ENCODE measurements around the gene NUP155. TPM values are rescaled to one million over a fixed set of nuclear protein-coding genes. Genes with fewer than 3 reads are reported as not detected.
"Not testable (repeated sequence)": the region's sequence is repeated elsewhere in the genome, so short reads cannot be mapped to it uniquely, and the experiment has no call there.

The NUP155 gene
- total RNA-seq, 1 experiment from 2014 or later: 58.5 TPM

DNA sequence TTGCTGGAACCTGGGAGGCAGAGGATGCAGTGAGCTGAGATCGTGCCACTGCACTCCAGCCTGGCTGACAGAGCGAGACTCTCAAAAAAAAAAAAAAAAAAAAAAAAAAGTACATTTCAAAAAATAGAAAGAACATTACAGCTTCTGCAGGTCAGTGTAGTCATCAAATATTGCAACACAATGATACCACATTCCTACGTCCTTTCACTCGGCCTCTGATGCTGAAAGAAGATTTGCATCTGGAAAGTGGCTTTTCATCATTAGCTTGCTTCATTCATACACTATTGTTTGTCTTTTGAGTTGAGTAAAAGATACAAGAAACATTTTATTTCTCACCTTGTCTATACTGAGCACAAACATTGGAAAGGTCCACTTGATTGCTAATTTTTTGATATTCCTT, 62.1 kb downstream of the NUP155 start:
- Histone ChIP-seq H3K27ac (ENCODE audit: low read length) (no peak overlapping the region), H3K27me3 (ENCODE audit: control insufficient read depth, insufficient read depth, low read length) (no peaks in the 10 kb centered on the region), H3K4me1 (ENCODE audit: control insufficient read depth, insufficient read depth, low read length) (no peaks in the 10 kb centered on the region), H3K4me3 (ENCODE audit: low read depth in 2 of 2, low read length in 2 of 2) (no peak overlapping the region), H3K9me3 (ENCODE audit: control insufficient read depth, insufficient read depth, low read depth, low read length) (no peaks in the 10 kb centered on the region), H3K36me3 (ENCODE audit: control insufficient read depth, insufficient read depth, low read length) (peaks cover 42% of the 10 kb centered on the region)
- no TSS peak for BruUV-seq (replicated peaks)
- intact Hi-C loops (cut with micrococcal nuclease; ENCODE audit: unreplicated experiment): no loop called here
- ATAC-seq: no peak
- ChIA-PET POLR2A (interaction anchor here (0.6 kb wide), 1 partner anchor 430 kb away, joined by 6 read pairs; no protein-coding TSS in a partner anchor), CTCF (no interaction called here)
- in situ Hi-C loops (cut with HindIII; ENCODE audit: low pct_unique_long_range_greater_than_20kb, low sequenced_read_pairs): no loop called here
- no peak for DNase-seq (ENCODE audit: low read depth, low spot score)
- no peak for TF ChIP-seq POLR2AphosphoS5 (IDR thresholded peaks at IDR 0.05; ENCODE audit: low read depth, low read length)
- TF ChIP-seq, protein P1, sequence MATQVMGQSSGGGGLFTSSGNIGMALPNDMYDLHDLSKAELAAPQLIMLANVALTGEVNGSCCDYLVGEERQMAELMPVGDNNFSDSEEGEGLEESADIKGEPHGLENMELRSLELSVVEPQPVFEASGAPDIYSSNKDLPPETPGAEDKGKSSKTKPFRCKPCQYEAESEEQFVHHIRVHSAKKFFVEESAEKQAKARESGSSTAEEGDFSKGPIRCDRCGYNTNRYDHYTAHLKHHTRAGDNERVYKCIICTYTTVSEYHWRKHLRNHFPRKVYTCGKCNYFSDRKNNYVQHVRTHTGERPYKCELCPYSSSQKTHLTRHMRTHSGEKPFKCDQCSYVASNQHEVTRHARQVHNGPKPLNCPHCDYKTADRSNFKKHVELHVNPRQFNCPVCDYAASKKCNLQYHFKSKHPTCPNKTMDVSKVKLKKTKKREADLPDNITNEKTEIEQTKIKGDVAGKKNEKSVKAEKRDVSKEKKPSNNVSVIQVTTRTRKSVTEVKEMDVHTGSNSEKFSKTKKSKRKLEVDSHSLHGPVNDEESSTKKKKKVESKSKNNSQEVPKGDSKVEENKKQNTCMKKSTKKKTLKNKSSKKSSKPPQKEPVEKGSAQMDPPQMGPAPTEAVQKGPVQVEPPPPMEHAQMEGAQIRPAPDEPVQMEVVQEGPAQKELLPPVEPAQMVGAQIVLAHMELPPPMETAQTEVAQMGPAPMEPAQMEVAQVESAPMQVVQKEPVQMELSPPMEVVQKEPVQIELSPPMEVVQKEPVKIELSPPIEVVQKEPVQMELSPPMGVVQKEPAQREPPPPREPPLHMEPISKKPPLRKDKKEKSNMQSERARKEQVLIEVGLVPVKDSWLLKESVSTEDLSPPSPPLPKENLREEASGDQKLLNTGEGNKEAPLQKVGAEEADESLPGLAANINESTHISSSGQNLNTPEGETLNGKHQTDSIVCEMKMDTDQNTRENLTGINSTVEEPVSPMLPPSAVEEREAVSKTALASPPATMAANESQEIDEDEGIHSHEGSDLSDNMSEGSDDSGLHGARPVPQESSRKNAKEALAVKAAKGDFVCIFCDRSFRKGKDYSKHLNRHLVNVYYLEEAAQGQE (IDR thresholded peaks at IDR 0.05; ENCODE audit: insufficient read depth in 1 of 2, low read depth in 2 of 2, low read length in 1 of 2): no peak
- no peak for TF ChIP-seq SIN3A (IDR thresholded peaks at IDR 0.05; ENCODE audit: borderline replicate concordance, insufficient read depth, low read depth, low read length)
- TF ChIP-seq, protein P2, sequence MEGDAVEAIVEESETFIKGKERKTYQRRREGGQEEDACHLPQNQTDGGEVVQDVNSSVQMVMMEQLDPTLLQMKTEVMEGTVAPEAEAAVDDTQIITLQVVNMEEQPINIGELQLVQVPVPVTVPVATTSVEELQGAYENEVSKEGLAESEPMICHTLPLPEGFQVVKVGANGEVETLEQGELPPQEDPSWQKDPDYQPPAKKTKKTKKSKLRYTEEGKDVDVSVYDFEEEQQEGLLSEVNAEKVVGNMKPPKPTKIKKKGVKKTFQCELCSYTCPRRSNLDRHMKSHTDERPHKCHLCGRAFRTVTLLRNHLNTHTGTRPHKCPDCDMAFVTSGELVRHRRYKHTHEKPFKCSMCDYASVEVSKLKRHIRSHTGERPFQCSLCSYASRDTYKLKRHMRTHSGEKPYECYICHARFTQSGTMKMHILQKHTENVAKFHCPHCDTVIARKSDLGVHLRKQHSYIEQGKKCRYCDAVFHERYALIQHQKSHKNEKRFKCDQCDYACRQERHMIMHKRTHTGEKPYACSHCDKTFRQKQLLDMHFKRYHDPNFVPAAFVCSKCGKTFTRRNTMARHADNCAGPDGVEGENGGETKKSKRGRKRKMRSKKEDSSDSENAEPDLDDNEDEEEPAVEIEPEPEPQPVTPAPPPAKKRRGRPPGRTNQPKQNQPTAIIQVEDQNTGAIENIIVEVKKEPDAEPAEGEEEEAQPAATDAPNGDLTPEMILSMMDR (IDR thresholded peaks at IDR 0.05): no peak

DNA sequence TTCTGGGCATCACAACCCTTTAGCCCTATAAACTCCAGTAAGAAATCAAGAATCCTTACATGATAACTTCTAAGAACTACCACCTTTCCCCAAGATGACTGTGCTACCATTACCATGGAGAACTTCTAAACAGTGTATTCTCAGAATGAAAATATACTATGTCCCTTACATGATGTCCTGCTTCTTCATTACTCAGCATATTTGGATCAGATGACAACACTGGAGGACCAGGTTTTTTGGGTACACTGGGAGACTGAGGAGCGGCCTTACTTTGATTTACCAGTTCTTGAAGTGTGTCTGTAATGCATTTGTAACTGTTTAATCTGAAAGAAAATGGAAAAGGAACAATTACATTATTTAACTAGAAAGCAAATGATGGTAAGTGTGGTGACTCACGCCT, 66.0 kb downstream of the NUP155 start:
- ChIA-PET CTCF (no interaction called here), POLR2A (no interaction called here)
- DNase-seq (ENCODE audit: low read depth, low spot score) (no peak), ATAC-seq (no peak)
- Histone ChIP-seq H3K36me3 (ENCODE audit: control insufficient read depth, insufficient read depth, low read length) (peaks cover 44% of the 10 kb centered on the region), H3K27ac (ENCODE audit: low read length) (no peak overlapping the region), H3K9me3 (ENCODE audit: control insufficient read depth, insufficient read depth, low read depth, low read length) (no peaks in the 10 kb centered on the region), H3K4me3 (ENCODE audit: low read depth in 2 of 2, low read length in 2 of 2) (no peak overlapping the region), H3K27me3 (ENCODE audit: control insufficient read depth, insufficient read depth, low read length) (no peaks in the 10 kb centered on the region), H3K4me1 (ENCODE audit: control insufficient read depth, insufficient read depth, low read length) (no peaks in the 10 kb centered on the region)
- TF ChIP-seq POLR2AphosphoS5 (IDR thresholded peaks at IDR 0.05; ENCODE audit: low read depth, low read length) (no peak), SIN3A (IDR thresholded peaks at IDR 0.05; ENCODE audit: borderline replicate concordance, insufficient read depth, low read depth, low read length) (no peak), TCF7L2 (IDR thresholded peaks at IDR 0.05; ENCODE audit: low read depth, low read length) (no peak)
- TF ChIP-seq, protein P2 (IDR thresholded peaks at IDR 0.05): no peak
- TF ChIP-seq, protein P1 (IDR thresholded peaks at IDR 0.05; ENCODE audit: insufficient read depth in 1 of 2, low read depth in 2 of 2, low read length in 1 of 2): no peak
- intact Hi-C loops (cut with micrococcal nuclease; ENCODE audit: unreplicated experiment): no loop called here
- BruUV-seq (replicated peaks): no TSS peak
- in situ Hi-C loops (cut with HindIII; ENCODE audit: low pct_unique_long_range_greater_than_20kb, low sequenced_read_pairs): no loop called here

DNA sequence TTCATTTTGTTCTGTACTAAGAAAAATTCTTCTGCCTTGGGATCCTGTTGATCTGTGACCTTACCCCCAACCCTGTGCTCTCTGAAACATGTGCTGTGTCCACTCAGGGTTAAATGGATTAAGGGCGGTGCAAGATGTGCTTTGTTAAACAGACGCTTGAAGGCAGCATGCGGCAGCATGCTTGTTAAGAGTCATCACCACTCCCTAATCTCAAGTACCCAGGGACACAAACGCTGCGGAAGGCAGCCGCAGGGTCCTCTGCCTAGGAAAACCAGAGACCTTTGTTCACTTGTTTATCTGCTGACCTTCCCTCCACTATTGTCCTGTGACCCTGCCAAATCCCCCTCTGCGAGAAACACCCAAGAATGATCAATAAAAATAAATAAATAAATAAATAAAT, 74.6 kb downstream of the NUP155 start:
- DNase-seq (ENCODE audit: low read depth, low spot score); H3K4me3 ChIP-seq (ENCODE audit: low read depth in 2 of 2, low read length in 2 of 2); ATAC-seq; H3K9me3 ChIP-seq (ENCODE audit: control insufficient read depth, insufficient read depth, low read depth, low read length); H3K4me1 ChIP-seq (ENCODE audit: control insufficient read depth, insufficient read depth, low read length); CTCF ChIA-PET; BruUV-seq (replicated peaks); in situ Hi-C loops (cut with HindIII; ENCODE audit: low pct_unique_long_range_greater_than_20kb, low sequenced_read_pairs); POLR2A ChIA-PET; H3K27ac ChIP-seq (ENCODE audit: low read length); H3K27me3 ChIP-seq (ENCODE audit: control insufficient read depth, insufficient read depth, low read length): not testable (repeated sequence)
- intact Hi-C loops (cut with micrococcal nuclease; ENCODE audit: unreplicated experiment): loop anchor here (10.0 kb wide), 1 partner anchor 52 kb away; the partner anchor contains the start of gene CPLANE1
- peaks cover 34% of the 10 kb centered on the region for H3K36me3 ChIP-seq (ENCODE audit: control insufficient read depth, insufficient read depth, low read length)
